ENCODE data around the gene ONECUT1. TPM values are rescaled to one million over a fixed set of nuclear protein-coding genes. Genes with fewer than 3 reads are reported as not detected.

Gene ONECUT1
- total and polyA plus RNA-seq, 10 of the 15 experiments (the other 5 are each of a cell fraction or from before 2014, with no cell fraction given) = 0.28 TPM; not detected in 9

DNA sequence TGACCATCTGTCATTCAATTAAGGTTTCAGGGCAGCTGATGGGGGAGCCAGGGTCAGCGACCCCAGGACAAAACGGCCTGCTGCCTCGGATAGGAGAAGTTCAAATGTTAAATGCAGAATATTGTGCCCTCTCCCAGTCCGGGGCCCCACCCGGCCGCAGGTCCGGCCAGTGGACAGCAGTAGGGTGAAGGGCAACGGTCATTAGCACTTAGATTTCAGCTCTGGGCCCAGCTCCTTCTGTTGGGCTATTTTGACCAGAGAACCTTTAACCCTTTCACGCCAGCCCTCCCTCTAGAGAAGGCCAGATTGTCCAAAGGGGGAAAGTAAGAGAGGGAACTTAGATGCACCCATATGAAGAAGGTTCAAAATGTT is 16.1 kb upstream of the ONECUT1 start:
- H3K9ac ChIP-seq (ENCODE audit: control insufficient read depth, insufficient read depth, low read length) = no peak overlapping the region

More for the DNA sequence above, 16.1 kb upstream of the ONECUT1 start:
- no peaks in the 10 kb centered on the region for H3K36me3 ChIP-seq (ENCODE audit: control insufficient read depth in 2 of 2, insufficient read depth in 2 of 2, low read length in 1 of 2)
- in situ Hi-C loops (cut with MboI) = no loop called here
- no peaks in the 10 kb centered on the region for H4K20me1 ChIP-seq (ENCODE audit: control insufficient read depth, insufficient read depth)
- H3K4me2 ChIP-seq (ENCODE audit: control insufficient read depth, insufficient read depth) = no peak overlapping the region
- ChIA-PET SMC1A (ENCODE audit: uncharacterized antibody, unreplicated experiment) (no interaction called here), CTCF (no interaction called here), POLR2A (no interaction called here), RAD21 (ENCODE audit: unreplicated experiment) (no interaction called here)
- 8% methylated on average over 9 of the region's 9 CpGs for WGBS (ENCODE audit: insufficient coverage, insufficient replicate concordance, low lambda C conversion rate, missing lambda C conversion rate)
- intact Hi-C loops (cut with micrococcal nuclease; ENCODE audit: unreplicated experiment) = no loop called here
- ATAC-seq (no peak), DNase-seq (ENCODE audit: low read depth, low spot score) (no peak), FAIRE-seq (no peak)
- no peak overlapping the region for H2AFZ ChIP-seq (ENCODE audit: control insufficient read depth, low read depth, low read length)
- H3K4me3 ChIP-seq = no peak overlapping the region
- H3K27ac ChIP-seq (ENCODE audit: control insufficient read depth, insufficient read depth) = no peak overlapping the region
- no peaks in the 10 kb centered on the region for H3K4me1 ChIP-seq (ENCODE audit: control insufficient read depth, insufficient read depth, low read length)
- H3K79me2 ChIP-seq (ENCODE audit: control insufficient read depth, insufficient read depth, low read length) = no peaks in the 10 kb centered on the region
- BruUV-seq (replicated peaks) = no TSS peak
- no peaks in the 10 kb centered on the region; the same call in 2 of the 3 replicates for H3K9me3 ChIP-seq (replicated peaks; ENCODE audit: control insufficient read depth, insufficient read depth, low read length)
- peaks cover 12 to 28% of the 10 kb centered on the region in 2 experiments for H3K27me3 ChIP-seq (replicated peaks in 1 of 2; ENCODE audit: control insufficient read depth in 2 of 2, insufficient read depth in 2 of 2, low read length in 1 of 2)
- TF ChIP-seq ZNF687 (IDR thresholded peaks at IDR 0.05) (no peak), MXI1 (IDR thresholded peaks at IDR 0.05; ENCODE audit: low read depth, low read length) (no peak), CBFB (IDR thresholded peaks at IDR 0.05; ENCODE audit: low read depth) (no peak), PML (IDR thresholded peaks at IDR 0.05; ENCODE audit: low read length) (no peak), FOXM1 (IDR thresholded peaks at IDR 0.05; ENCODE audit: low read depth, low read length) (no peak), ZNF384 (IDR thresholded peaks at IDR 0.05; ENCODE audit: borderline replicate concordance, low read depth, low read length) (no peak), EP300 (IDR thresholded peaks at IDR 0.05; ENCODE audit: borderline replicate concordance in 1 of 2, control insufficient read depth in 1 of 2, low read depth in 2 of 2, low read length in 2 of 2) (no peak), SUPT20H (IDR thresholded peaks at IDR 0.05; ENCODE audit: borderline replicate concordance, control insufficient read depth, low read depth, low read length) (no peak), MEF2B (IDR thresholded peaks at IDR 0.05; ENCODE audit: partially characterized antibody, poor library complexity, severe bottlenecking) (no peak), RCOR1 (conservative IDR thresholded peaks at IDR 0.05; ENCODE audit: low read depth, low read length) (no peak), KLF5 (IDR thresholded peaks at IDR 0.05; ENCODE audit: partially characterized antibody) (no peak), SMAD5 (IDR thresholded peaks at IDR 0.05; ENCODE audit: low read depth) (no peak)
- TF ChIP-seq, protein P1, sequence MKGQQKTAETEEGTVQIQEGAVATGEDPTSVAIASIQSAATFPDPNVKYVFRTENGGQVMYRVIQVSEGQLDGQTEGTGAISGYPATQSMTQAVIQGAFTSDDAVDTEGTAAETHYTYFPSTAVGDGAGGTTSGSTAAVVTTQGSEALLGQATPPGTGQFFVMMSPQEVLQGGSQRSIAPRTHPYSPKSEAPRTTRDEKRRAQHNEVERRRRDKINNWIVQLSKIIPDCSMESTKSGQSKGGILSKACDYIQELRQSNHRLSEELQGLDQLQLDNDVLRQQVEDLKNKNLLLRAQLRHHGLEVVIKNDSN (IDR thresholded peaks at IDR 0.05; ENCODE audit: borderline replicate concordance, extremely low read length, insufficient read depth, low read depth, low read length) = no peak
